Uterus (tissue), 4 donors: Measurements from ENCODE around the gene ATP7B. TPM values are rescaled to one million over a fixed set of nuclear protein-coding genes. Genes with fewer than 3 reads are reported as not detected.

Experiments
- DNase-seq, 2 donors: peaks; one replicate each; pipeline ENCODE4 v3.0.0-alpha.2; 2019 to 2020
- H3K27ac ChIP-seq, 2 donors: fragments of 200-600 bp; sonication (generic); 1 replicate in 1 of 2; 2 replicates in 1 of 2; pipeline ENCODE4 v1.5.1; 2016 to 2018
- H3K27me3 ChIP-seq, 2 donors: fragments of 200-600 bp; sonication (generic); one replicate each; pipeline ENCODE4 v1.5.1; 2018 to 2019; ENCODE audit warnings: control low read depth in 1 of 2
- H3K36me3 ChIP-seq, 2 donors: fragments of 200-600 bp; sonication (generic); one replicate each; pipeline ENCODE4 v1.5.1; 2019; ENCODE audit warnings: control low read depth in 1 of 2
- H3K4me1 ChIP-seq, 2 donors: fragments of 200-600 bp; sonication (generic); one replicate each; pipeline ENCODE4 v1.5.1; 2018 to 2019; ENCODE audit warnings: control low read depth in 1 of 2
- H3K4me3 ChIP-seq, 2 donors: fragments of 200-600 bp; sonication (generic); 1 replicate in 1 of 2; 2 replicates in 1 of 2; pipeline ENCODE4 v1.5.1; 2018 to 2019; ENCODE audit warnings: mild to moderate bottlenecking in 1 of 2
- H3K9me3 ChIP-seq, 2 donors: fragments of 200-600 bp; sonication (generic); one replicate each; pipeline ENCODE4 v1.5.1; 2019; ENCODE audit warnings: control low read depth in 1 of 2
- POLR2A ChIP-seq, 2 donors: fragments of 450-650 bp; IDR thresholded peaks; one replicate each; pipeline ENCODE4 v1.6.1; 2016; ENCODE audit warnings: antibody characterized with exemption in 2 of 2, mild to moderate bottlenecking in 1 of 2, moderate library complexity in 1 of 2
- intact Hi-C: fragments of 100-400 bp; cut with DNase I; formaldehyde crosslinking; loops from one replicate; pipeline ENCODE4 v1.15.1; 2023; ENCODE audit warnings: low total_unique reads
- total RNA-seq, 4 donors: library from RNA; depleted of rRNA in 3 of 4; stranded (reverse); fragments of >200 nt in 3 of 4; gene quantifications; one replicate each; pipeline versions ENCODE4 v1.1.0 to v1.2.4, GENCODE V29; 2014 to 2023
- TF ChIP-seq, protein P1 (sequence below), 4 experiments: fragments of 200-600 bp in 2 of 4; fragments of 450-650 bp in 2 of 4; sonication (generic) in 2 of 4; IDR thresholded peaks; one replicate each; pipeline ENCODE4 v1.5.1; 2016 to 2019; ENCODE audit warnings: antibody characterized with exemption in 4 of 4, mild to moderate bottlenecking in 2 of 4, moderate library complexity in 1 of 4
- donor health status: DM: yes; HTN: yes; CAD: no.

Gene ATP7B
- total RNA-seq, 4 donors from 2014 or later = 9.2 to 16.2 (median 9.9) TPM

DNA sequence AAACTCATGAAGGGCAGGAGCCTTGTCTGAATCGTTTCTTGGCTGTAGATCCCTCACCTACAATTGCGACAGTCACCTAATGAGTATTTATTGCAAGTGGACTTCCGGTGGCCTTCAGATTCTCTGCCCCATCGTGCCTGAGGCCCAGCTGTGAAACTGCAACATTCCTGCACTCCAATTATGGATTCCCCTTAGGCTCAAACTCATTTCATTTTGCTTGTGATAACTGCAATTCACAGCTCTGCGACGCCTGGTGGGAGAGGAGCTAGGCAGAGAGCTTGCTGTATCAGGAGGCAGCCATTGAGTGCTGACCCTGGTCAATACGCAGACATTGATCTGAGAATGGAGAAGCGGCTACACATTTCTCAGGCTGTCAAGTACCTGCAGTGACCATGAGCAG lies 90.5 kb downstream of the ATP7B start:
- Histone ChIP-seq H3K4me3 (no peak overlapping the region), H3K27me3 (no peaks in the 10 kb centered on the region), H3K27ac (no peak overlapping the region), H3K4me1 (no peaks in the 10 kb centered on the region), H3K9me3 (no peaks in the 10 kb centered on the region), H3K36me3 (no peaks in the 10 kb centered on the region)
- TF ChIP-seq POLR2A (IDR thresholded peaks at IDR 0.05) = no peak
- TF ChIP-seq, protein P1, sequence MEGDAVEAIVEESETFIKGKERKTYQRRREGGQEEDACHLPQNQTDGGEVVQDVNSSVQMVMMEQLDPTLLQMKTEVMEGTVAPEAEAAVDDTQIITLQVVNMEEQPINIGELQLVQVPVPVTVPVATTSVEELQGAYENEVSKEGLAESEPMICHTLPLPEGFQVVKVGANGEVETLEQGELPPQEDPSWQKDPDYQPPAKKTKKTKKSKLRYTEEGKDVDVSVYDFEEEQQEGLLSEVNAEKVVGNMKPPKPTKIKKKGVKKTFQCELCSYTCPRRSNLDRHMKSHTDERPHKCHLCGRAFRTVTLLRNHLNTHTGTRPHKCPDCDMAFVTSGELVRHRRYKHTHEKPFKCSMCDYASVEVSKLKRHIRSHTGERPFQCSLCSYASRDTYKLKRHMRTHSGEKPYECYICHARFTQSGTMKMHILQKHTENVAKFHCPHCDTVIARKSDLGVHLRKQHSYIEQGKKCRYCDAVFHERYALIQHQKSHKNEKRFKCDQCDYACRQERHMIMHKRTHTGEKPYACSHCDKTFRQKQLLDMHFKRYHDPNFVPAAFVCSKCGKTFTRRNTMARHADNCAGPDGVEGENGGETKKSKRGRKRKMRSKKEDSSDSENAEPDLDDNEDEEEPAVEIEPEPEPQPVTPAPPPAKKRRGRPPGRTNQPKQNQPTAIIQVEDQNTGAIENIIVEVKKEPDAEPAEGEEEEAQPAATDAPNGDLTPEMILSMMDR (IDR thresholded peaks at IDR 0.05) = no peak
- intact Hi-C loops = no loop called here
- no peak for DNase-seq

DNA sequence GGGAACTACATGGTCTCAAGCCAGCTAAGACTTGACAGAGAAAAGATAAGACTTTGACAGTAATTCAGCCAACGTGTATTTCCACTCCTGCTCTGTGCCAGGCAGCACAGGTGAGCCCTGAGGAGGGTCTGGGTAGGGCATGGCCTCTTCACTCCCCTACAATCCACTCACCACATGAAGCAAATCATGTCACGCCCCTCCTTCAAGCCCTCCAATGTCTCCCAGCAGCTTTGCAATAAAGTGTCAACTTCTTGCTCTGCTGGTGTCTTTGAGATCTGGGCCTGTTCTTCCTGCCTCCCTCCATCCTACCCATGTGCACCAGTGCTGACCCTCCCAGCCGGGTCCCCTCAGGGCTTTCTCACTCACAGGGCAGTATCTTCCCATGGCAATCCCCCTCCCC lies 91.0 kb downstream of the ATP7B start:
- H3K4me3 ChIP-seq = no peak overlapping the region
- H3K4me1 ChIP-seq = no peaks in the 10 kb centered on the region
- no peak overlapping the region for H3K27ac ChIP-seq
- DNase-seq = no peak
- no peaks in the 10 kb centered on the region for H3K36me3 ChIP-seq
- intact Hi-C loops = no loop called here
- H3K9me3 ChIP-seq = no peaks in the 10 kb centered on the region
- TF ChIP-seq, protein P1 (IDR thresholded peaks at IDR 0.05) = no peak
- TF ChIP-seq POLR2A (IDR thresholded peaks at IDR 0.05) = no peak
- no peaks in the 10 kb centered on the region for H3K27me3 ChIP-seq

DNA sequence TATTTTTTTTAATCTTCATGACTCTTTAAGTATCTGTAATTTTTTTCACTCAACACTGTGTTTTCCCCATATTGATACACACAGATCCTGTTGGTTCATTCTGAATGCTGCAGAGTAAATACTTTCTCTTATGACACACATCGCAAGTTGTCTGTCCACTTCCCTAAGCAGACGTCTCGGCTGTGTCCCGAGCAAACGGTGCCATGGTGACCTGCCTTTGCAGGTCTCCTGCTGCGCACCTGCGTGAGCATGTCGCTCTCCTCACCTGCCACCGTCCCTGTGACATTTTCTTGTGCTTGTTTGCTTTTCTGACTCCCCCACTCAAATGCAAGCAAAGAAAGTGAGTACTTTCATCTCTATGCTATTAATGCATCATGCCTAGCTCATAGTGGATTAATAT lies 91.7 kb downstream of the ATP7B start:
- DNase-seq = no peak
- H3K27me3 ChIP-seq = no peaks in the 10 kb centered on the region
- H3K27ac ChIP-seq = no peak overlapping the region
- no peak for TF ChIP-seq POLR2A (IDR thresholded peaks at IDR 0.05)
- TF ChIP-seq, protein P1 (IDR thresholded peaks at IDR 0.05) = no peak
- no peaks in the 10 kb centered on the region for H3K9me3 ChIP-seq
- intact Hi-C loops = no loop called here
- H3K4me3 ChIP-seq = no peak overlapping the region
- no peaks in the 10 kb centered on the region for H3K4me1 ChIP-seq
- H3K36me3 ChIP-seq = no peaks in the 10 kb centered on the region

DNA sequence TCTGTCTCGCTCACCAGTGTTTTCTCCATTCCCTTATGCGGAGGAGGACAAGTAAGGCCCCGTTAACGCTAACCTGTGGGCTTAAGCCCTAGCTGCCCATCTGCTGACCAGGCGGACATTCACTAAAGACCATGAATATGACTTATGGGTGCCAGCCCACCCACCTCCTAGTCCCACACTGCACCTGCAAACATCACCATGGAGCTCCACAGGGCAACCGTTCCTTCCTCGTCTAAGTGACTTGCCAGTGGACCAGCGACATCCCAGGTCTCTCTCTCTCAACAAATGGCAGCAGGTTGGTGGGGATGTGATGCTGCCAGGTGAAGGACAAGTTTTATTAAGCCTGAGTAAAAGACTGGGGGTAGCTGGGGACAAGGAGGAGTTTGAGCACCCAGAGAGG lies 94.3 kb downstream of the ATP7B start:
- H3K4me3 ChIP-seq = no peak overlapping the region
- no peaks in the 10 kb centered on the region for H3K9me3 ChIP-seq
- H3K27me3 ChIP-seq = no peaks in the 10 kb centered on the region
- no peak for DNase-seq
- TF ChIP-seq POLR2A (IDR thresholded peaks at IDR 0.05) = no peak
- TF ChIP-seq, protein P1 (IDR thresholded peaks at IDR 0.05) = no peak
- intact Hi-C loops = no loop called here
- no peaks in the 10 kb centered on the region for H3K36me3 ChIP-seq
- no peaks in the 10 kb centered on the region for H3K4me1 ChIP-seq
- H3K27ac ChIP-seq = no peak overlapping the region

DNA sequence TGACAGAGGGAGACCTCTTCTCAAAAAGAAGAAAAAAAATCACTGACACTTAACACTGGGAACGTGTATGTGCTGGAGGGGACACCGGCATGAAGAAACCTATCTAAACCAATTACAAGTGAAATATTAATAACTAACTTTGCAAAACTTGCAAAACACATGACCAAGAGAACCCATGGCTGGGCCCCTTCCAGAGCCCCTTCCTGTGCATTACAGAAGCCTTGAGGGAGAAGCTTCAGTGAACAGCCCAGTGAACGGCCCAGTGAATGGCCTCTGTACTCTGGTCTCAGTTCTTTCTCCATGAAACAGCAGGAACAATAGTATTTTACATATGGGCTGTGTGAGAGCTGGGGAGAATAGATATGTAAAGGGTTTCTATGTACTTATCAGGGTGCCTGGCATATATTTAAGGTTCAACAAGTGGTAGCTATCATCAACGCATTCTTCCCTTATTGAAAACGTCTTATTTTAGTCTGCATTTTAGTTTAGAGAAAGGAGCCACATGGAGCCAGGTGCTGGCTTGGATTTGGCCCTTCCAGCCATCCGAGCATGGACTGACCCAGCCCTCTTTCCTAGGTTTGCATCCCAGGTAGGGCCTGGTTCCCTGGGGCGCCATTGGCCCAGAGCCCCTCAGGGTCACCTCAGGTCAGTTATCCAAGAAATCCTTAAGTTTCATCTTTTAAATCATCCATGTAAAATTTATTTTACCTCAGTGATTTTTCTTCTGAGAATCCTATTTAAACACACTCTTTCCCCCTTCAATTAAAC lies 95.0 kb downstream of the ATP7B start:
- intact Hi-C loops = no loop called here
- Histone ChIP-seq H3K27me3 (no peaks in the 10 kb centered on the region), H3K9me3 (no peaks in the 10 kb centered on the region), H3K36me3 (no peaks in the 10 kb centered on the region), H3K27ac (no peak overlapping the region), H3K4me3 (no peak overlapping the region), H3K4me1 (no peaks in the 10 kb centered on the region)
- TF ChIP-seq, protein P1 (IDR thresholded peaks at IDR 0.05) = no peak
- TF ChIP-seq POLR2A (IDR thresholded peaks at IDR 0.05) = no peak
- DNase-seq = no peak
